IPS-NIHi11 (cell line): Measurements from ENCODE around the gene DEGS1.

Experiments used
- DNase-seq: peaks from one replicate; pipeline ENCODE4 v3.0.0; 2012; ENCODE audit warnings: mixed read lengths, low spot score

DEGS1 gene

DNA sequence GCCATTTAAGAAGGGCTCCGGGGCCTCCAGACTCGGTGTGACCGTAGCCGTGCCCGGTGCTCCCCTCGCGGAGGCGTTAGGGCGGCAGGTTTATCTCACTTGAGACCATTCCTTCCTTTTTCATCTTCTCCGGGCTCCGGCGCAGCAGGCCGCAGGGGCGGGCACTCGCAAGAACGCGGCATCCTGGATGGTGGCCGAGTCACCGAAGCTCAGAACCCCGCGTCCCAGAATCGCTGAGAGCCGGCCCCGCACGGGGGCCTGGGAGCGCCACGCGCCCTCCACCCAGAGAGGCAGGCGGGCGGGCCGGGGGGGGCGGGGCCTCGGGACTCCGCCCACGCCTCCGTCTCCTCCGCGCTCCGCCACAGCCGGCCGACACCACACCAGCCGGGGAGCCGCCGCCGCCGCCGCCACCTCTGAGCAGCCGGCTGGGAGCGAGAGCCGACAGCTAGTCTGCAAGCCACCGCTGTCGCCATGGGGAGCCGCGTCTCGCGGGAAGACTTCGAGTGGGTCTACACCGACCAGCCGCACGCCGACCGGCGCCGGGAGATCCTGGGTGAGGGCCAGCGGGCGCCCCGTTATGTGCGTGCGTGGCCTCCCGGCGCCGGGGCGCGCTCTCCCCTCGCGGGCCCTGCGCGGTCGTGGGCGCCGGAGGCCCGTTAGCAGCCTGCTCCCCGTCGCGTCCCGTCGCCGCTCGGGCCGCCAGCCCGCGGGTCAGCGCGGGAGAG, at the start of gene DEGS1:
DEGS1 (plus strand) TSS at position 375 of the 725 bp plus-strand sequence; CDS start at position 472, 97 bp downstream.
- DNase-seq: peak; percentile 99

DNA sequence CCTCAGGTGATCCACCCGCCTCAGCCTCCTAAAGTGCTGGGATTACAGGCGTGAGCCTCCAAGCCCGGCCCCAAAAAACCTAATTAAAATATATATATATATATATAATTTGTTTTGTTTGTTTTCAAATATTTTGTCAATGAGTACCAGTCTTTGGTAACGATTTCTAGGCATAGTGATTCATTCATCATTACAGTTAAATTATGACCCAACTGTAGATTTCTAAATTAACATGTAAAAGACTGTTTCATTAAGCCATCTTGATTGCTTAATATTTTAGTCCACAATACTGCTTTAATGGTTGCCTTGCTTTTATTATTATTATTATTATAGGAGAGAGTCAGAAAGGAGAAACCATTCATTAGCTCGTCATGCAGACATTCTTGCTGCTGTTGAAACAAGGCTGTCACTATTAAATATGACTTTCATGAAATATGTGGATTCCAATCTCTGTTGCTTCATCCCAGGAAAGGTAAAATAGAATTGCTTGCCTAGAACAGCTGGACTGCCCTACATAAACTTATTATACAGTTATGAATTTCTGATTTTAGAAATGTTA, 49.2 kb upstream of the DEGS1 start:
- DNase-seq: no peak

DNA sequence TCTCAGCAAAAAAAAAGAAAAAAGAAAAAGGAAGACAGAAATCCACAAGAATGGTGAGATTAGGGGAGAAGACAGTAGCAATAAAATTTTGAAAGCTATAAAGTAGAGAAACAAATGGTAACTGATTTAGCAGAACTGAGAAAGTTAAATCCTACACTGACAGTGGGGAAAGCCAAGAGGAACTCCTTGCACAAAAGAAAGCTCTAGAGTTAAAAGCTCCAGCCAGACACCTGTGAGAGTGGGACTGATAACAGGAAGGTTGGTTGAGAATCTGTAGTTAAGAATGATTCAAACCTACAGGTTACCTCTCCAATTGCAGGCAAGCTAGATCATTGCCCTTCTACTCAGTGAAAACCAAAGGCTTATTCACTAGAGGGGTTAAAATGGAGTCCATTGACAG, 45.5 kb upstream of the DEGS1 start:
- no peak for DNase-seq

DNA sequence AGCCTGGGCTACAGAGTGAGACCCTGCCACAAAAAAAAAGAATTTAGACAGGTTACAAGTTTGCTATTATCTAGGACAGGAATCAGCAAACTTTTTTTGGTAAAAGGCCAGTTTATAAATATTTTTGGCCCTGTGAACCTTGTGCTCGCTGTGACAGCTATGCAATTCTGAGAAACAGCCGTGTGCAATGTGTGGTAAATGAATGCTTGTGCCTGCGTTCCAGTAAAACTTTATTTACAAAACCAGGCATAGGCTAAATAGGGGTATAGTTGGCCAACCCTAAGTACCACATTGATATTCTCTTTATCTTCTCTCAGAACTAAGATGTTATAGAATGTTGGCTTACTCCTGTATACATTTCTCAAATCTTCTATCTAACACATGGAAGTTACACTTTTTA, 44.8 kb upstream of the DEGS1 start:
- no peak for DNase-seq

DNA sequence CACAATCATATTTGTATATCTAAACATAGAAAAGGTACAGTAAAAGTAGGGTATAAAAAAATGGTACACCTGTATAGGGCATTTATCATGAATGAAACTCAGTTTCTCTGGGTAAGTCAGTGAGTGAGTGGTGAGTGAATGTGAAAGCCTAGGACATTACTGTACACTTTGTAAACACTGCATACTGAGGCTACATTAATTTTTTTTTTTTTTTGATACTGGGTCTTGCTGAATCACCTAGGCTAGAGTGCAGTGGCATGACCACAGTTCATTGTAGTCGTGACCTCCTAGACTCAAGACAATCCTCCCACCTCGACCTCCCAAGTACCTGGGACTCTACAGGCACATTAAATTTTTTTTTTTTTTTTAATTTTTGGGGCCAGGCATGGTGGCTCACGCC, 41.3 kb upstream of the DEGS1 start:
- no peak for DNase-seq

DNA sequence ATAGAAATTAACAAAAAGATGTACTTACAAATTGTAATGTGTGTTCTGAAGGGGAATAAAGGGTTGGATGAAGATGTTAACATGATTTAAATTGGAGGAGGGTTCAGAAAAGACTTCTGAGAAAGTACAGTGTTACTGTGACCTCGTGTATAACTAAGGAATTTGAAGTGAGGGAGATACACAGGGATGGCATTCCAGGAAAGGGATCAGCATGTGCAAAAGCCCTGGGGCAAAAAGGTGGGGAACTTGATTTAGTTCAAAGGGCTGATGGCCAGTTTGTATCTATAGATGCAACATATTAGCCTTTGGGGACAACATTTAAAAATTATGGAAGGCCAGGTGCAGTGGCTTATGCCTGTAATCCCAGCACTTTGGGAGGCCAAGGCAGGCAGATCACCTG, 33.3 kb upstream of the DEGS1 start:
- no peak for DNase-seq

DNA sequence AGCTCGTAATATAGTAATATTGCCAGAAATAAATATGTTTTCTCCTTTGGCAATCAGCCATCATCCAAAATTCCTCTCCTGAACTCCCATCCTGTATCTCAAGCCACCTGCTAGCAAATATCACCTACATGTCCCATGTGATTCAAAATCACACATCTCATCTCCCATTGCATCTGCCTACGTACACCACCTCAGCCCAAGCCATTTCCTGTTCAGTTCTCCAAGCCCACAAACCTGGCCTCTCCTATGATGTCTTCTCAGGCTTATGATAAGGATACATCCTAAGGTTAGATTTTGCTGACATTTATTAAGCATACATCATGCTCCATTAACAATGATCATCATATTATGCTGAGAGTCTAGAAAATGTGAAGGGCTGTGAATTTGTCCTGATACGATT, 31.9 kb upstream of the DEGS1 start:
- no peak for DNase-seq

DNA sequence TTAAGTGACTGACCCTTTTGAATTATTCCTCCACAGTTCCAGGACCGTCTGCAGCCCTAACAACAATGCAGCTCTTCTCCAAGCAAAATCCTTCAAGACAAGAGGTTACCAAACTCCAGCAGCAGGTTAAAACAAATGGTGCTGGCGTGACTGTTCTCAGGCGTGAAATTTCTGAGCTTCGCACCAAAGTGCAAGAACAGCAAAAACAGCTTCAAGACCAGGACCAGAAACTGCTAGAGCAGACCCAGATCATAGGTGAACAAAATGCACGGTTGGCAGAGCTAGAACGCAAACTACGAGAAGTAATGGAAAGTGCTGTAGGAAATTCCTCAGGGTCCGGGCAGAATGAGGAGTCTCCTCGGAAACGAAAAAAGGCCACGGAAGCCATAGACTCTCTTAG, 25.7 kb upstream of the DEGS1 start:
- no peak for DNase-seq

DNA sequence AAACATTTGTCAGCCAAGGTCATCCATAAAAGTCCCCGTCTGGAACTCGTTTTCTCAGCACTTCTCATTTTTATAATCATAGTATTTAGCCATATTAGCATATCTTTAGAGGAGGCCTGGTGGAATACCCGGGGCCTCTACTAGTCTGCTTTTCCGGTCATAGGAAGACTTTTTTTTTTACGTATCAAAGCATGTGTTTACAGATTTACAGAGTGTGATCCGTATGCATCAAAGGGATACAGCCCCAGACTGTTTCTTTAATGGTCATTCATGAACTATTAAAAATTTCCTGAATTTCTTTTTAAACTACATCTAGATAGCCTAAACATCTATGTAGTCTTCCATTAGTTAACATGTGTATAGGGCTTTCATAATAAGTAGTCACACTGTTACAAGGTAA, 23.5 kb upstream of the DEGS1 start:
- no peak for DNase-seq

DNA sequence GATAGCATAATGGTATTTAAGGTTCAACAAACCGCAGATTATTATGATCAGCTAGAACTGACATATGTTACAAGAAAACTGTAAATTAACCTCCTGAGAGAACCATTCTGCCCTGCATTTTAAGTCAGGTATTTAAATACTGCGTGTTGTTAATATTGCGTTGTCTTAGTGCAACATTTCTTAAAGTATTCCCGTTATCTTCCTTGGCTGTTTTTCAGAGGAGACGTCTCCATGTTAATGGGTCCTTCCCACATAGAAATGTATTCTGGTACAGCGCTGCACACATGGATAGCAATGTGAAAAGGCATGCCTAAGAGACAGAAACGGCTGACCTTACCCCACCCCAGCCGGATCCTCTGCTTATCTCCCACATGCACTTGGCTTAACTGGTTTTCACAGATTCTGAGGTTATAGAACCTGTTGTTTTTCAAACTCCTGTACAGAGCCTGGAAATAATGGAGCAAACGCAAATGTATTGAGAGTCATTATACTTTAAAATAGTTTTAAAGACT, 22.8 kb upstream of the DEGS1 start:
- no peak for DNase-seq

DNA sequence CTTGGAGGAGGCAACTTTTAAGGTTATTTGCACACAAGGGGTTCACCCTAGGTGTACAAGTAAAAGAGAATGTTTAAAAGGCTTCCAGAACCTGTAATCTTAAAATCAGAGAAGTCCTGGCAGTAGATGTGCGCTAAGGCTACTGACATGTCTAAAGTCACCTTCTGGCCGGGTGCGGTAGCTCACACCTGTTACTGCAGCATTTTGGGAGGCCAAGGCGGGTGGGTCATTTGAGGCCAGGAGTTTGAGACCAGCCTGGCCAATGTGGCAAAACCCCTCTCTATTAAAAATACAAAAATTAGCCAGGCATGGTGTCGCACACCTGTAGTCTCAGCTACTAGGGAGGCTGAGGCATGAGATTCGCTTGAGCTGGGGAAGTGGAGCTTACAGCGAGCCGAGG, 20.3 kb upstream of the DEGS1 start:
- no peak for DNase-seq

DNA sequence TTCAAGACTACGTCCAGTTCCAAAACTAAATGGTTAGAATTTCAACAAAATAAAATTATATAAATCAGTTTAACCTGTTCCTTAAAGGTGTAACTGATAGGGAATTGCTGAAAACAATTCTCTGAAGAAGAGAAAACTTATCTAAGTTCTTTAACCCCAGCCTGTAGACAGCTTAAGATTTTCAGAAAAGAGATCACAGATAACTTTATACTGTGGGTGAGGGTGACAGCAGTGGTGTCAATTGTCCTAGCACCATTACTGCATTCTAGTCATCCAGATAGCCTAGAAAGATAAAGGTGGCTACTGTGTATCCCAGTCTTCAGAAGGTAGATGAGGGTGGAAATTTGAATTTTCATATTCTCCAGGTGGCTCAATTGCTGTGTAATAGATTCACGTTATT, 19.7 kb upstream of the DEGS1 start:
- DNase-seq: no peak

DNA sequence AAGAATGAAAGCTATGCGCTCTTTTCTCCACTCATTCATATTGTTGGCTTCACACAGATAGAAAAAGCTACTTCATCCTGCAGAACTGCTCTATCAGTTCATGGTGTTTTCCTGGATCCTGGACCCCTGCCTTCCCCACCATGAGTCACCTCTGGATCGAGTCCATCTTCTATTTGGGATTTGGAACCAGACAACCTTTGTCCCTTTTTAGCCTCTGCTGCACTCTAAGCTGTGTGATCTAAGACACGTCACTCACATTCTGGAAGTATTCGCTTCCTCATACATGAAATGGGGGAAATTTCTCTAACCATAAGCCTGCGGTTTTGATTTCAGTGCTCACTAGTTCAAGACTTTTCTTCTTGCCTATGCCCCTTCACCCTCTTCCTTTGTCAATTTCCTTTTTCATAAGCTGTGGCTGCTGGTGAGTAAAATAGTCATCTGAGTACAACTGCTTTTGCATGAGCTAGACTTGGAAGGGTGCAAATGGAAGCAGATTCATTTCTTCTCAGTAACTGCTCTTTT, 14.1 kb upstream of the DEGS1 start:
- no peak for DNase-seq

DNA sequence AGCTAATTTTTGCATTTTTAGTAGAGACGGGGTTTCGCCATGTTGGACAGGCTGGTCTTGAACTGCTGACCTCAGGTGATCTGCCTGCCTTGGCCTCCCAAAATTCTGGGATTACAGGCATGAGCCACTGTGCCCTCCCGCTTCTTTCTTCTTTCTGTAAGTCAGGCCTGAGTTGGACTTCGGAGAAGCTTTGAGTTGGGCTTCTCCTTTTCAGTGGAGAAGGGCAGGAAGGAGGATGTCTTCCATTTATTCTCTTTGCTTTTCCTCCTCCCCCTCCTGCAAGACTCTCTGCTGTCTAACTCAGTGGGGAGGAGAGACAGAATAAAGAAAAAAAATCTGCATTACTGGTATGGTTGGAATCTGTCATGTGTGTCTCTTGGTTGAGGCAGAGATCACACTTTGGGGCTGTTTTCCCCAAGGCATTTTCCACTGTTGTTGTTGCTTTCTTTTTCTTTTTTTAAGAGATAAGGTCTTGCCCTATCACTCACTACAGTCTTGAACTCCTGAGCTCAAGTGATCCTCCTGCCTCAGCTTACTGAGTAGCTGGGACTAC, 13.2 kb upstream of the DEGS1 start:
- DNase-seq: no peak

DNA sequence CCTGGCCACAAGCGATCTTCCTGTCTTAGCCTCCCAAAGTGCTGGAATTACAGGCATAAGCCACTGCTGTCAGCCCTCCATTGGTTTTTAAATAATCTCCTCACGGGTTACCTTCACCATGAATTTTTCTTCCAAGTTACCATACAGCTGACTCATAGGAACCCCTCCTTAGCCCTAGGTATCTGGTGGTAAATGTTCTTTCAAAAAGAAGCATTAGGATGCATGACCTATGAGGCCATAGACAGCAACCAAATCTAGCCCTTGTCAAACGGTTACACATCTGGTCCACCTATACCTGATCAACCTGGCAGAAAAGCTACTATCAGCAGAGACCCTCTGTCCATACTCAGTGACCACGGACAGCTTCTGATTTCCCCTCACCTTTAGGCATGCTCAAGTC, 12.7 kb upstream of the DEGS1 start:
- no peak for DNase-seq

DNA sequence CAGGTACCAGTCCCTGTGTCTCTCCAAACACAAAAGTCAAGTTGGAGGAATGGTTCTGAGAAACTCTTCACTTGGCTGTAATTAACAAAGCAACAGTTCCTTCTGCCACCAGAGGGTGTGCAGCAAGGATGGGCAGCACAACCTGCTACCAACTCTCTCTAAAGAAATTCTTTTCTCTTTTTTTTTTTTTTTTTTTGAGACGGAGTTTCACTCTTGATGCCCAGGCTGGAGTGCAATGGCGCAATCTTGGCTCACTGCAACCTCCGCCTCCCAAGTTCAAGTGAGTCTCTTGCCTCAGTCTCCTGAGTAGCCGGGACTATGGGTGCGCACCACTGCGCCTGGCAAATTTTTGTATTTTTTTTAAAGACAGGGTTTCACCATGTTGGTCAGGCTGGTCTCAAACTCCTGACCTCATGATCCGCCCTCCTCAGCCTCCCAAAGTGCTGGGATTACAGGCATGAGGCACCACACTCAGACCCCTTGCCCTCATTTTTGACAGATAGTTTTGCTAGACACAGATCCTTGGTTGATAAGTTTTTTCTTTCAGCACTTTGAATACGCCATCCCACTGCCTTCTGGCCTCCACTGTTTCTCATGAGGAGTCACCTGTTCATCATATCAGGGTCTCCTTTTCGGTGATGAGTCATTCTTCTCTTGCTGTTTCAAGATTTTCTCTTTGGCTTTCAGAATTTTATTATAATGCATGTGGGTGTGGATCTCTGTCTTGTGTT, 12.1 kb upstream of the DEGS1 start:
- DNase-seq: peak; percentile 49

DNA sequence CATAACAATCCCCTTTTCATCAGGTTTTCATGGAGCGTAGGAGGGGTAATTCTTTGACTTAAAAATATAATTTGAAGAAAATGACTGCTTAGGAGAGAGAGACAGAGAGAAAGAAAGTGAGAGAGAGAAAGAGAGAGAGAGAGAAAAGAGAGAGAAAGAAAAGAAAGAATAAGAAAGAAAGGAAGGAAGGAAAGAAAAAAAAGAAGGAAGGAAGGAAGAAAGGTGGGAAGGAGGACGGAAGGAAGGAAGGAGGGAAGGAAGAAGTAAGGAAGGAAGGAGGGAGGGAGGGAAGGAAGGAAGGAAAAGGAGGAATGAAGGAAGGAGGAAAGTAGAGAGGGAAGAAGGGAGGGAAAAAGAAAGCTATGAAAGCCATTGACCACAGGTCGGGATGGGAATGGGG, 10.8 kb upstream of the DEGS1 start:
- DNase-seq: no peak

DNA sequence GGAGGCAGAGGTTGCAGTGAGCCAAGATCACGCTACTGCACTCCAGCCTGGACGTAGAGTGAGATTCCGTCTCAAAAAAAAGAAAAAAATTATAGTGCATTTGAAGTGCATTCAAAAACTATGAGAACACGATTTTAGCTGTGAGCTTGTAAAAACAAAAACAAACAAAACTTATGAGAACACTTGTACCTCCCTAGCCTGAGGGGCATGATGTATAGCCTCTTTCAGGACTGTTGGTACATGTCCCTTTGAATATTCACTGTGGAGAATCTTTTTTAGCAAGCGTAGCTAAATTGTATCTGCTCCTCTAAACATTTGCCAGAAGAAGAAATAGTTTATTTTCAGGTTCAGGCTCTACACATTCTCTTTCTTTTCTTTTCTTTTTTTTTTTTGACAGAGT, 9.5 kb upstream of the DEGS1 start:
- DNase-seq: no peak

DNA sequence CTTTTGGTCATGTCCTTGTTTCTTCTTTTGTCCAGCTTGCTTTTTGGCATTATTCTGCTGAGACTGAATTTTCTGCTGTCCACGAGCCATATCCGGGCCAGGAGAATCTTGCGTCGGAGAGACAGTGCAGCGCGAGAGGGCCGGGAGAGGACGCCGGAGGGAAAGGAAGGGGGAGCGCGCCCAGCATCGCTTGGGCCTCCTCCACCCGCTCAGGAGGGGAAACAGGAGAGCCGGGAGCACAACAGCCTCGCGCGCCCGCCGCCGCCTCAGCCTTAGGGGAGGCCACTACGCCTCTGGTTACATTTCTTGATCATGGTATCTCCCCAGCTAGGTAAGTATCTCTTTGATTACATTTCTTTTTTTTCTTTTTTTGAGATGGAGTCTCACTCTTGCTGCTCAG, 7.4 kb upstream of the DEGS1 start:
- peak; percentile 56 for DNase-seq

DNA sequence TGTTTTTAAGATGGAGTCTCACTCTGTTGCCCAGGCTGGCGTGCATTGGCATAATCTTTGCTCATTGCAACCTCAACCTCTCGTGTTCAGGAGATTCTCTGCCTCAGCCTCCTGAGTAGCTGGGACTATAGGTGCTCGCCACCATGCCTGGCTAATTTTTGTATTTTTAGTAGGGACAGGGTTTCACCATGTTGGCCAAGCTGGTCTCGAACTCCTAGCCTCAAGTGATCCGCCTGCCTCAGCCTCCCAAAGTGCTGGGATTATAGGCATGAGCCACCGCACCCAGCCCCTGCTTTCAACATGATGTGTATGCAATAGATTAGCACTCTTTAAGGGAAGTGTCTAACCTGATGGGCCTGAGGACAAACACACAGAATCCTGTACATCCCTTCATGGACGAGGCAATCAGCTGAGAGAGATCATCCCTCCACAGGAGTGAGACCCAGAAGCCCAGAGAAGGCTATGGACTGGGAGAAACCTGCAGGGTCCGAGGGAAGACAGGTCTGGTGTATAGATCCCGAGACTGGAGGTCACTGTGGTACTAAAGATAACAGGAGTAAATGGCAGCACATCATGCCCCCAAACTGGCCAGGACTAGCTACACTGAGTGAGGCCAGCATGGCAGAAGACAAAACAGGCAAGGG, 5.6 kb upstream of the DEGS1 start:
- no peak for DNase-seq

DNA sequence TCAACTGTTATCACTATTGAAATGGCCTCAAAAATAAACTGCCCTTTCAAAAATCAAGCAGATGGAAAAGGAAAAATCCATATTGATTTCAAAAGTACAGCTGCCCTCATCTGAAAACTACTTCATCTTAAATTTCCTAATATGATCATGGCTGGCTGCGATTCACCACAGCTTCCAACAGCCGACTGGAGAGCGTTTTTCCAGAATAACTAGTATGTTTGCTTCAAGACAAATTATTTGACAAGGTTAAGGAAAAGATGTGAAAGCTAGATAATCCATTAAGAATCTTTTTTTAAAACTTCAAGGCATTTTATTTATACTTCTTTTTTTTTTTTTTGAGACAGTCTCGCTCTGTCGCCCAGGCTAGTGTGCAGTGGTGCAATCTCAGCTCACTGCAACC, 4.1 kb upstream of the DEGS1 start:
- DNase-seq: no peak

DNA sequence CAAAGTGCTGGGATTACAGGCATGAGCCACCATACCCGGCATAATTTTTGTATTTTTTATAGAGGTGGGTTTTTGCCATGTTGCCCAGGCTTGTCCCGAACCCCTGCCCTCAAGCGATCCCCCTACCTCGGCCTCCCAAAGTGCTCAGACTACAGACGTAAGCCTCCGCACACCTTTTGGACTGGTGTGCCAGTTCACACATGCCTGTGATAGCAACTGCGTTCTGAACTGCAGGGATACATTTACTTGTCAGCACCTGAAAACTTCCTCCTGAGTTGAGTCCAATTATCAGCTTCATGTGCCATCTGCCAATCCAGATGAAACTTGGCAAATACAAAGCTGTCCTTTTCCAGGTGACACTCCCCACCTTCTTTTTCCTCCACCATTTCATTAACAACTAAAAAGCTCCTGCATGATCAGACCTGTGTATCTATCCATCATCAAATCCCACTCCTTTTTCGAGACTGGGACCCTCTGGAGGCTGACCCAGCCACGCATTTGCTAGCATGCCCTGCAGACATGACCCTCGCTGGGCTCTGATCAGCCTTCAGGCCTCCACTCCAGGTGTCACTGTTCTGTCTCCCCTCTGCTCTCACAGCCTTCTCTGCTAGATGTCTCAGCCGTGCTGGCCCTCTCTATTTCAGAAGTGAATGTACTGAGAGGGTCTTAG, 2.1 kb upstream of the DEGS1 start:
- no peak for DNase-seq
